Activated CD4-positive, alpha-beta T cell treated with anti-CD3 and anti-CD28 coated beads for 24 hours (primary cell): ENCODE data around the gene PNPLA8.
A peak's percentile ranks its signal among the peaks of the same experiment; 100 is the strongest.
"Not testable (repeated sequence)": the region's sequence is repeated elsewhere in the genome, so short reads cannot be mapped to it uniquely, and the experiment has no call there.

Experiments used
- DNase-seq, 2 donors: peaks; one replicate each; pipeline ENCODE4 v3.0.0-alpha.2; 2020; ENCODE audit warnings: low read depth in 2 of 2

PNPLA8 gene

DNA sequence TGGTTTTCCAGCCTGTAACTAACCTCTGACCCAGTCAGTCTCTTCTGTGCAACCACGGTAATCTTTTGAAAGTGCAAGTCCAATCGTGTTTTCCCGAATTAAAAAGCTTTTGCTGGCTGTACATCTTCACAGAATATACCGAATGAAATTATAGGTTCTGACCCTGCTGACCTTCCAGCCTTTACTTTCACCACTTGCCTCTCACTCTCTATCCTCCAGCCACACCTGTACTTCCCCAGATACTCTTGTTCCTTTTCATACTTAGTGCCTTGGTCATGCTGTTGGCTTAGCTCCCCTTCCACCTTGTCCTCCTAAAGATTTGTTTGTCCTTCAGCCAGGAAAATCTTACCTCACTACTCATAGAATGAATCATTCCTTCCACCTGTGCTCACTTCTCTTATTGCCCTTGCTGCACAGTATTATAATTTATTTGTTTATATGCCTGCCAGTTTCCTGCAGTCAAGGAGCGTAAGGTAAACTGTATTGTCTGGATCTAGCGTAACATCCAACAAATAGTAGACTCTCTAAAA, 2.3 kb upstream of the PNPLA8 start:
- no peak for DNase-seq

DNA sequence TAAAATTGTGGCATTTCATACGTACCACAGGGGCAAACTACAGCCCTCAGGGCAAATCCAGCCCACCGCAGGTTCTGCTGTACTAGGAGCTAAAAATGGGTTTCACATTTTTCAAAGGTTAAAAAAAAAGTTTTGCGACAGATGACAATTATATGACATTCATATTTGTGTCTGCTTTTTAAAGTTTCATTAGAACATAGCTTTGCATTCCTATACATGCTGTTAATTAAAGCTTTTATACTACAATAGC, 758 bp upstream of the PNPLA8 start:
- no peak for DNase-seq

DNA sequence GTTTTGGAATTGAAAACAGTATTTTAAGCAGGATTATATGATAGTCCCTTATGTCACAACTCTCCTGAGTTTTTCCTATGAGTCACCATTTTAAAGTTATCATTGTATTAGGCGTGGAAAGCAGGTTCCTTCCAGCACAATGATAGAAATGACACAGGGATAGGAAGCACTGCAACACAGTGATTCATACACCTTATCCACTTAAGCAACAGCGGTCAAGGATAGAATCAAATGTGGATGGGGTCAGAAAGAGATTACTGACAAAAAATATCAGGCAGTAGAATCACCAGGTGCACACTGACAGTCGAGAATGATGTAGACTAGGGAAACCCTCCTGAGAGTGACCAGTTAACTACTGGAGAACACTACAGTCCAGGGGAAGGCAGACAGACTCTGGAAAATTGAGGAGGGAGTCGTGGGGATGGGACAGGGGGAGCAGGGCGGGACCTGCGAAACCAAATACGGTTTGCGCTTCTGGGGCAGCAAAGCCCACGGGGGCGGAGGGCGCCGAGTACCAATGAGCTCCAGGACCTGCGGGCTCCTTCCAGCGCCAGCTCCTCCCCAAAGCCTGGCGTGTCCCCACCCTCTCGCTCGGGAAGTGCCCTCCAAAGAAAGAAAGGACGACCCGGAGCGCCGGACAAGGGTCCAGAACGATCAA, 479 bp downstream of the PNPLA8 start:
- peak in 1 of 2 donors; percentile 25 for DNase-seq

DNA sequence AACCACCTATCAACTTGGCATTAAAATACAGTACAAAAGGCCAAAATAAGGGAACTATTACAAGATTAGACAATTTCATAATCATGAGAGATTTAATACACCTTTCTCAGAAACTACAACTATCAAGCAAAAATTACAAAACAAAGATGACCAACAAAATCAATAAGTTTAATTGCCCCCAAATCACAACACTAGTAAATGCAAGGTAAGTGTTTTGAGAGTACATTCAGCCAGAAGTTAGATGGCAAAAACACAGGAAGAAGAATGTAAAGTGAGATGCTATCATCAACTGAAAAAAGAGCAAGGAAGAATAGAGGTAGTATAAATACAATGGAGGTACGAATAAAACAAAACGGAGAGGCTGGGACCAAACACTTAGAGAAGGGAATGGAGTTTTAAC, 3.2 kb downstream of the PNPLA8 start:
- DNase-seq: no peak

DNA sequence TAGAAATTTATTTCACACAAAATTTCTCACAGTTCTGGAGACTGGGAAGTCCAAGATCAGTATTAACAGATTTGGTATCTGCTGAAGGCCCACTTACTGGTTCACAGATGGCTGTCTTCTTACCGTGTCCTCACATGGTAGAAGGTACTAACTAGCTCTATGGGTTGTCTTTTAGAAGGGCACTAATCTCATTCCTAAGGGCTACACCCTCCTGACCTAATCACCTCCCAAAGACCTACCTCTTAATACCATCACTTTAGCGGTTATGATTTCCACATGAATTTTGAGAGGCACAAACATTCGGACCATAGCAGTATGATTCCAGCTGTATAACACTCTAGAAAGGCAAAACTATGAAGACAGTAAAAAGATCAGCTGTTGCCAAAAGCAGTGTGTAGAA, 8.0 kb downstream of the PNPLA8 start:
- DNase-seq: no peak

DNA sequence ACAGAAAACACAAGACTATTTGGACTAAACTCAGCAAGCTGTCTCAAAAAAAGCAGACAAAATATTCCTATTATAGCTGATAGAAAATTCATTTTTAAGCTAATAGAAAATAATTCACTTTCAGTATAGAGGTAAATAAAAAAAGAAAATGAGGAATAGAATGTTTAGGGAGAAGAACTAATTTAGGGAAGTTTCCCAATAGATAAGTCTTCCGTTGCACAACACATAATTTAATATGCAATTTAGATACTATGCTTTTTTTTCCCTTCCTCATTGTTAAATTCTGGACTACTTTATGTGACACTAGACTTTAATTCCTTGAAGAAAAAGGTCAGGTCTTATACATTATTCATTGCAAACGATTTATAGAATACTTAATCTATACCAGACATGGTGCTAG, 10.3 kb downstream of the PNPLA8 start:
- no peak for DNase-seq

DNA sequence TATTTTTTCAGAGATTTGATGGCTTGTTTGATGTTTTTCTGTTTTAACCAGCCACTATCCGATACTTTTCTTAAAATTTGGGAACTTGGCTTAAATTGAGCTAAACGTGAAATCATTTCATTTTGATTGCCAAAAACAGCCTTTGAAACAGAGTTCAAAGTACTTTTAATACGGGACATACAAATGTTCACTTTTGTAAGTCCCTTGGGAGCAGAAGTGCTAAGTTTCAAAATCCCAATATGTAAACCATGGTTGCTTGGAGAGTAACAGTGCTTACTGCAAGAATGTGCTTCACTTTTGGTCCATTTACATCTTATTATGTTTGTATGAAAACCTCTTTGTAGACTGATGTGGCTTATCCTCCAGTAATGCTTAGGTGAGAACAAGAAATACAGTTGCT, 10.9 kb downstream of the PNPLA8 start:
- DNase-seq: no peak

DNA sequence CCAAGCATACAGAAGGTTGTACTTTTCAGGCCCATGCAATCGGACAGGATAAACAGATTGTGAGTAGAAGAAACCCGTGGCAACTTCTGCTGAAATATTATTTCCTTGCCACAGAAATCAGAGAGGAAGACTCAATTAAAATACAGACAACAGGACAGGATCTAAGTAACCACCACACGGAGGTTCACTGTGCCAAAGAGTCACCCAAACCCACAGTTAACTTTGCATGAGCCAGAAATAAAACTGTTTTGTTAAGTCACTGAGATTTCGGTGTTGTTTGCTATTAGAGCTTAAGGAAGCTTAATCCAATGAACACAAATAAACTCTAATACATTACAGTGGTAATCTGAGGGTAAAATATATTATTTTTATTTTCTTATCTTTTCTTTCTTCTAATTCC, 14.0 kb downstream of the PNPLA8 start:
- DNase-seq: no peak

DNA sequence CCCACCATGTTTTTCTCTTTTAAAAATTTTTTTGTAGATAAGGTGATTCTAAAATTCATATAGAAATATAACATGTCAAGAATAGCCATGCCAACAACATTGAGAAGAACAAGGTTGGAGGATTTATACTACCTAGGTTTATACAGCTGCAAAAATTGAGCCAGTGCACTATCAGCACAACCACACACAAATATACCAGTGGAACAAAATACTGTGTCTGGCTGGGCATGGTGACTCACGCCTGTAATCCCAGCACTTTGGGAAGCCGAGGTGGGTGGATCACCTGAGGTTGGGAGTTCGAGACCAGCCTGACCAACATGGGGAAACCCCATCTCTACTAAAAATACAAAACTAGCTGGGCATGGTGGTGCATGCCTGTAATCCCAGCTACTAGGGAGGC, 21.4 kb downstream of the PNPLA8 start:
- DNase-seq: not testable (repeated sequence)

DNA sequence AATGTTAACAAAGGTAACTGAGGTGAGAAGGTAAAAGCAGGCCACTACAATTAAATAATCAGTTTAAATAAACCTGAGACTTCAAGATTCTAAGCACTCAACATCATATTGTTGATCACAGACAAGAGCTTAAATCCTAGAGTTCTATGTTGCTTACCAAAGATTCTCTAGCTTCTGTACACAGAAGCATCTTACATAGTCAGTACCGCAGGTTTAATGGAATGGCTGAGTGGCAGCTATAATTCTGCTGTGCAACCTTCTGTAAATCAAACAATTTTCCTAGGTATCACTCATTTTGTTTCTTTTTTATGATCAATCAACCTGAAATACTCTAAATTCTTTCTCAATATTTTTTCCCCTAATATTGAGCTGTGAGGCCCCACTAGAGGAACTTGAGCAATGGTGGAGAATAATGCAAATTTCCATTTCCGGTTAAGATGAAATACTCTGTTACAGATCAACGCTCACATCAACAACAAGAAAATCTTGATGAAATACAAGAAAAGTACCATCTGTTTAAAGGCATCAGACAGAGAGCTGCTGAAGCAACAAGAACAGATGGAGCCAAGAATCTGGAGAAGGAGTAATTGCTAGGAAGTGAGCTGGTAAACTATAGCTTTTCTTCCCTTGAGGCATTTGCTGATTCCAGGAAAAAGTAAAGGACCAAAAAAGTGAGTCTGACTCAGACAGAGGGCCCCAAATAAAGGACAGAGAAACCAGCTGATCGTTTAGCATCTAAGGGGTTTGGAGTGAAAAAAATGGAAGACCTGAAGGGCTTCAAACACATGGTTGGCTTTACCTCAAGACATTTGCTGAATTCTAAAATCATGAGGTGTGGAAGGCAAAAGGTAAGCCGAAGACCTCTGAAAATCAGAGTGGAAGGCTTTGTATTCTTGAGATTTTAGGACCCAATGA, 22.6 kb downstream of the PNPLA8 start:
- no peak for DNase-seq

DNA sequence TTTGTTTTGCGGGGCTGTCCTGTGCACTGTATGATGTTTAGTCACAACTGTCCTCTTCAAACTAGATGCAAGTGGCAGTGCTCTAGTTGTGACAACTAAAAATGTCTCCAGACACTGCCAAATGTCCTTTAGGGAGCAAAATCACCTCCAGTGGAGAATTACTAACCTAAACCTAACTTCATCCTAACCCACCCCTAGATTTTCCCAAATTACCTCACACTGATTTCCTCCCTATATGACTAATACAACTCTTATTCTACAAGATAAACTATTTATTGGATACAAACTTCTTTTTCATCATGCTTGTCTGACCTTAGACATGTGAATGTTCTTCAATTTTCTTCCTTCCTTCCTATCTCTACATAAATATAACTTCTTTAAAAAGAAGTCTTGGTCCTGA, 26.4 kb downstream of the PNPLA8 start:
- no peak for DNase-seq

DNA sequence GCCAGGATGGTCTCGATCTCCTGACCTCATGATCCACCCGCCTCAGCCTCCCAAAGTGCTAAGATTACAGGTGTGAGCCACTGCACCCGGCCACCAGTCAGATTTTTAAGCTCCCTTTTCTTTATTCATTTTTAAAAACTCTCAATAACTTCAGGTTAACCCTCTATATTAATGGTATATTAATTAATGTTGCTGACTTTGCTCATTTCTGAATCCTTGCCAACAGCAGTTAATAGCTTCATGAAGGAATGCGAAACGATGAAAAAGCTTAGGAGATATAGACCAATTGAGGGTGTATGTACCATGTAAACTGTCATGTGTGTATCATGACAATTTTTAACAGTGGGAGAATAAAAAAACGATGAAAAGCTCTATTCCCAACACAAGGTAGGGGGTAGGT, 27.5 kb downstream of the PNPLA8 start:
- DNase-seq: no peak

DNA sequence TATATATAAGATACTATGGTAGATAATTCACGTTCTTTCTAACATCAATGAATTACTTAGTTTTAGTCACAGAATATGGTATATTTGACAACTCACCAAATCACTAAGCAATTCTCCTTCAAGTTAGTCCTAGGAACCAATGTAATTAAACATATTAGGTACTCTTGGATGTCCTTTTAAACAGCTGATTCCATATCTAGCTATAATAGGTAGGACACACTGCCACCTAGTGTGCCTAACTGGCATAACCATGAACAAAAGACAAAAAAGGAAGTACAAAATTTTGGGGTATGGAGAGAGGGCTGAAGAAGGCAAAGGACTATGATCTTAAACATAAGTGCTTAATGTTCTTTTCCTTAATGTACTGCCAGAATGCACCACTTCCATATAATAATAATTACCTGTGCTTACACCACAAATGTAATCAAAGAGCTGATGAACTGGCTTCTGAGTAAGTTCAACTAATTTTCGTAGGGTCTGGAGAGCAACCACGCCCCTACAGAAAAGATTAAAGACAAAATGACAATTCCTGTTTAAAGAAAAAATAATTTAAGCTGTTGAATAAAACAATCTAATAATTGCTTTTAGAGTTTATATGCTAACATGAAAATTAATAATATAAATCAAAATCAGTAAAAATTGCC, 28.7 kb downstream of the PNPLA8 start:
- peak; percentile 10 to 18 for DNase-seq

DNA sequence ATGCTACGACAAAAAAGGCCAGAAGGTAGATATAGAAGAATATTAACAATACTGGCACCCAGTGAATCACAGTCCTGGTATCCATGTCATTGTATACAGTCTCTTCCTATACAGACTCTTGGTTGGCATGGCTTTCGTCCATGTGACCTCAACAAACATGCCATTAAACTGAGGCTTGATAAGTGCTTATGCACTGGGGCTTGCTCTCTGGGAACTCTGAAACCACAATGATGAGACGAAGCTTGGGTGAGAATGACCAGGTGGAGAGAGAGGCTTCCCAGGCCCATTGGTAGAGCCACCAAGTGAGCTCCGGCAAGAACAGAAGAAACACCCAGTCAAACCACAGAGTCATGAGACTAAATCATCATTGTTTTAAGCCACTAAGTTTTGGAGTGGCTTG, 33.2 kb downstream of the PNPLA8 start:
- no peak for DNase-seq

DNA sequence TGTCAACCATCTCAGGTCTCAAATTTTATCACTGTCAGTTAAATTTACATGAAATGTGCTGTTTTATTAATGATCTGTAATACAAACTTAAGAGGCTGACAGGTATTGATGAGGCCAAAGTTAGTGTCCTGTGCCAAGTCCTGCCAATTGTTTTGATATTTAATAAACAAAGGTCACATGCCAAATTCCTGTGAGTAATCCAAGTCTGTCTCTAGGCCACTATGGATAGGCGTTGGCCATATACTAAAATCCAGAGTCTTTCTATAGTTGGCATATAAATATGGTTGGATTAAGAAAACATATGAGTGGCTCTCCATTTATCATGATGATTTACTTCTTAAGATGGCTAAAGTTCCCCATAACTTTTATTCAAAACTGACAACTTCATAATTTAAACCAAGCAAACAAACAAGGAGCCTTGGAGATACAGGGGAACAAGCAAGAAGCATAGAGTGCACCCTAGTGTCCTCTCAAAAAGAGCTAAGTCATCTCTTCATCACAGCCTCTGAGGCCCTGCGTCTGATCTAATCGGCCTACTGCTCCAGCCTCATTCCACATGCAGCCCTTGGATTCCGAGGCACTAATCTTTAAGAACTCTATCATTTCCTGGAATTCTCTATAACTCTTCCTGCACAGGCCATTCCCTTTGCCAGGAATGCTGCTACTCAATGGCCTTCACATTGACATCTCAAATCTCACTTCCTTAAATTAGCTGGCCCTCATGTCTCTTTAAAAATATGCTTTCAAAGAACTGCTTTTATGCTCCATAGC, 37.0 kb downstream of the PNPLA8 start:
- DNase-seq: no peak

DNA sequence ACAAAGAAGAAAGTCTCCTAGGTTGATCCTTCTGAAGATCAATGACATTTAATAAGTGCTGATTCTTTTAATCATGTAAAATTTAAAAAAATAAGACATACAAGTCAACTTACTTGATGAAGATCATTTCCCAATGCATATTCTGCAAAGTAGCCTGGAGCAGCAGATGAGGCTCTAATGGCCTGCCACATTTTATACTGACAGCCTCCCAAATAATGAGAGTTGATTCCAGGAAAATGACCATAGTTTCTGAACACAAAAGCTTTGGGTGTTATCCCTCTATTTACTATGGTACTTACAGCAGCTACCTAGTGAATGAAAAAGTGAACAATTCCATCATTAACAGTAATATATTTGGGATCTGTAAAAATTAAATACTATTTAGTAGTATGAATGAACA, 38.3 kb downstream of the PNPLA8 start:
- no peak for DNase-seq

DNA sequence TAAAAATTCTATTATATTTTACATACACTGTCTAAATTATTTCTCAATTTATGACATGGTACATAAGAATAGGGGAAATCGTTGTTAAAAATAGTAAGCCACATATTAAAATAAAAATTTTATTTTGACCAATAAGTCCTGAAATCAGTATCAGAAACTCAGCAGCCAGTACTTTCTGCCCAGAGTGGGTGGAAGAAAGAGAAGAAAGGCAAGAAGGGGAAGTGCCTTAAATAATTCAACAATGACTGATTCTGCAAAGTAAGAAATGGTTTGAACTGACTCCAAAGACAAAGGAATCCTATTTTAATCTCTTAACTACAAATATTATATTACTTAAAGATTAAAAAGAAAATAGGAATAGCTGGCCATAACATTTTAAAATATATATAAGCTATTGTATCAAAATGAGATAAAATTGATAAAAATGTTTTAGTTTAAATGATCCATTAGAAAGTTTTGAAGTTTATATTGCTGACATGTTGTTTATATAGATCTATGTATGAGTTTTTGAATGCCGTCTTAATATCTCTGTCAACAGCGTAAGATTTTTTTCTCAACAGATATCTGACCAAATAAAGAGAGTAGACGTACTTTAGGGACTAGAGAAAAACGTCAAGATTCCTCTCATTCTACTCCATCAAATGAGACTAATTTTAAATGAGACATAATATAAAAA, 39.5 kb downstream of the PNPLA8 start:
- no peak for DNase-seq

DNA sequence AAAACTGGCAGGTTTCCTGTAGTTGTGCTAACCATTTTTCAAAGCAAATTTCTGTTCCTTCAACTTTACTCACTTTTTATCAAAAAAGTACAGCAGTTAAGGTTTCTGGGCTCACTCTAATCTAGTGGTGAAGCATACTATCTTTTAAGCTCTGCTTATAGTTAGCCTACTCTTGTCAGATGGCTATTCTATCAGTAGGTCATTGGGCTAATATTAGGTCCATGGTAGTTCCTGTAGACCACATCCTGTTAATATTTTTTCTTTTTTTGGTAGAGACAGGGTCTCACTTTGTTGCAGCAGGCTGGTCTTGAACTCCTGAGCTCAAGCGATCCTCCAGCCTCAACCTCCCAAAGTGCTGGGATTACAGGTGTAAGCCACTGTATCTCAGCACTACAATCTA, 41.8 kb downstream of the PNPLA8 start:
- no peak for DNase-seq

DNA sequence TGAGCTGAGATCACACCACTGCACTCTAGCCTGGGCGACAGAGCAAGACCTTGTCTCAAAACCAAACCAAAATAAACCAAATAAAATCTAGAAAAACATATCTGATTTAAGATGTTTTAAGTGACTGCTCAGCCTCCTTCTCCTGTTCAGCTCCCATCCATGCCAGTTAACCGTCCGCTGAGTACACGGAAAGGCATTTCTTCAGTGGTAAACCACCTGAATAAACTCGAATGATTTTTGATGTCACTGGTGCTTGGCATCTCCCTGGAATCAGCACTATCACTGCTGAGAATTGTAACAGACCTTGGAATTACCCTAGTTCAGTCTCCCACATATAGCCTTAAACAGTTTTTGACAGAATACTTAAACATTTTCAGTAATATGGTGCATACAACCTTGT, 45.6 kb downstream of the PNPLA8 start:
- DNase-seq: no peak

DNA sequence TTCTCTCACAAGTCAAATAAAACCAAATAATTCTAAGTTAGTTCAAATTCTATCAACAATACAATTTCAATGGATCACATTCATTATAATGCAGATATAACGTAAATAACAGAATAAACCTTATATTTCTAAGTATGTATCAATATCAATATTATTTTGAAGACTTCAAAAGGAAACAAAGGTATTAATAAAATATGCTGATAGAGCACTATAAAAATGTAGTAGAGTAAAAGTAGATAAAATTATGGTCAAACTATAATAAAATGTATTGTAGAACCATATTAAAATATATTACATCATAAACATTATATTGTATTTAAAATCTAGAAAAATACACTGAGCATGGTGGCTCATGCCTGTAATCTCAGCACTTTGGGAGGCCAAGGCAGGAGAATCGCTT, 46.2 kb downstream of the PNPLA8 start:
- DNase-seq: no peak

DNA sequence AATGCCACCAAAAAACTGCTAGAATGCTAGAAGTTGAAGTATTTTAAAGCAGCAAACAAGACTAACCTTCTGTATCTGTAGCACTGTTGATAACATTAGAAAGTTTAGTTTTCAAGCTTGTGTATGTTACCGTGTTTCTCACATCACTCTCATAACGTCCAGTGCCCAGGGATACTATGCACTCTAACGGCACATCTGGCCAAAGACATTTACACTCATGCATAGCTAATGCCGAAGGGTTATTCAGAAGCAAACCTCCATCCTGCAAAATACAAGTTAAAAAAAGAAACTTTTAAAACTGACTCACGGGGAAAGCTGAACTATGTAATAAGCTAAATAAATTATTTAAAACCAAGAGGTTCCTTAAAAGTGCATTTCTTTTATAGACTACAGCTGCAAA, 46.8 kb downstream of the PNPLA8 start:
- no peak for DNase-seq

DNA sequence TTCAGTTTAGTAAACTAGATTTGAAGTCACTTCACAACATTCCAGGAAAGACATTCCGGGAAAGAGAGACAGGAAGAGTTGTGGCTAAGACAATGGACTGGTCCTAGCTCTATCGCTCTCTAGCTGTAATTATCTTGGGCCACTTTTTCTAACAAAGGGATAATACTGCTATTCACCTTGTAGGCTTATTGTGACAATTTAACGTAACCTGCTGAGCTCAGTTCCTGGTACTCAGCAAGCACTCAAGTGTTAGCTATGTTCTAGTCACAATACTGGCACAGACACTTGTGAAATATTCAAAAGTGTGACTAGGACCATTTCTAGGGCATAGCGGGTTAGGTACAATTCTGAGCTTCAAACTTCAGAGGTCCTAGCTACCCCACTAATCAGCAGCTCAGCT, 57.7 kb downstream of the PNPLA8 start:
- DNase-seq: no peak
